Measurements from ENCODE around the gene C19orf18. TPM values are rescaled to one million over a fixed set of nuclear protein-coding genes. Genes with fewer than 3 reads are reported as not detected.
"Not testable (repeated sequence)": the region's sequence is repeated elsewhere in the genome, so short reads cannot be mapped to it uniquely, and the experiment has no call there.

C19orf18 gene
- 1 to 10 TPM in 1 of 8 experiments, under 1 TPM in 5, not detected in 2; 0.27 to 2.1 (median 0.45) TPM for total RNA-seq

GRCh38 chr19:57974434-57974833, at the start of gene C19orf18:
Gene C19orf18 (minus strand): TSS chr19:57974534. CDS start chr19:57974432, 102 bp downstream.
- no peak within 1 kb of the TSS for H3K4me3 ChIP-seq
- H3K4me1 ChIP-seq (replicated peaks in 1 of 2) = no peaks in the 10 kb centered on the region
- WGBS, 10 experiments = 40 to 100% (median 100%) methylated on average over 1 to 4 of the region's 4 CpGs
- in situ Hi-C loops (cut with MboI; ENCODE audit: low pct_unique_long_range_greater_than_20kb in 2 of 9, low sequenced_read_pairs in 9 of 9, unreplicated experiment in 9 of 9) = no loop called here
- ATAC-seq (replicated peaks in 6 of 8) = no peak
- no peak within 1 kb of the TSS for H3K27ac ChIP-seq

GRCh38 chr19:58022283-58022660, 47.9 kb upstream of the C19orf18 start:
- in situ Hi-C loops (cut with MboI; ENCODE audit: low pct_unique_long_range_greater_than_20kb in 2 of 9, low sequenced_read_pairs in 9 of 9, unreplicated experiment in 9 of 9) = no loop called here
- 0 to 72% (median 43%) methylated on average over 1 to 4 of the region's 4 CpGs; no CpG with 5 or more reads in 6 of the 10 experiments for WGBS, 10 experiments
- Histone ChIP-seq H3K27ac (no peak overlapping the region), H3K4me3 (no peak overlapping the region), H3K4me1 (replicated peaks in 1 of 2) (no peaks in the 10 kb centered on the region)
- ATAC-seq (replicated peaks in 6 of 8) = no peak

- no peak overlapping the region for H3K27ac ChIP-seq
- in situ Hi-C loops (cut with MboI; ENCODE audit: low pct_unique_long_range_greater_than_20kb in 2 of 9, low sequenced_read_pairs in 9 of 9, unreplicated experiment in 9 of 9) = no loop called here
- H3K4me3 ChIP-seq = no peak overlapping the region
- H3K4me1 ChIP-seq (replicated peaks in 1 of 2) = no peaks in the 10 kb centered on the region
- WGBS, 10 experiments = 10 to 75% (median 46%) methylated on average over 5 to 18 of the region's 30 CpGs; no CpG with 5 or more reads in 2 of the 10 experiments
- ATAC-seq (replicated peaks in 6 of 8) = peak in 4 of 8 experiments; percentile 58 to 84 (median 64)
Observed at GRCh38 chr19:58021541-58022282, 47.4 kb upstream of the C19orf18 start.

- ATAC-seq (replicated peaks in 6 of 8) = no peak
- Histone ChIP-seq H3K4me3 (no peak overlapping the region), H3K27ac (no peak overlapping the region), H3K4me1 (replicated peaks in 1 of 2) (no peaks in the 10 kb centered on the region)
- WGBS, 10 experiments = 0 to 70% (median 53%) methylated on average over 1 to 4 of the region's 7 CpGs; no CpG with 5 or more reads in 4 of the 10 experiments
- in situ Hi-C loops (cut with MboI; ENCODE audit: low pct_unique_long_range_greater_than_20kb in 2 of 9, low sequenced_read_pairs in 9 of 9, unreplicated experiment in 9 of 9) = no loop called here
Observed at GRCh38 chr19:58020129-58020528, 45.8 kb upstream of the C19orf18 start.

GRCh38 chr19:58014141-58014540, 39.8 kb upstream of the C19orf18 start:
- Histone ChIP-seq H3K4me1 (replicated peaks in 1 of 2) (no peaks in the 10 kb centered on the region), H3K27ac (no peak overlapping the region), H3K4me3 (no peak overlapping the region)
- no peak for ATAC-seq (replicated peaks in 6 of 8)
- in situ Hi-C loops (cut with MboI; ENCODE audit: low pct_unique_long_range_greater_than_20kb in 2 of 9, low sequenced_read_pairs in 9 of 9, unreplicated experiment in 9 of 9) = no loop called here
- 0 to 92% (median 37%) methylated on average over 2 to 5 of the region's 5 CpGs for WGBS, 10 experiments

GRCh38 chr19:58010507-58010906, 36.2 kb upstream of the C19orf18 start:
- no peaks in the 10 kb centered on the region for H3K4me1 ChIP-seq (replicated peaks in 1 of 2)
- WGBS, 10 experiments = 80 to 94% (median 81%) methylated on average over 3 to 12 of the region's 22 CpGs; no CpG with 5 or more reads in 7 of the 10 experiments
- in situ Hi-C loops (cut with MboI; ENCODE audit: low pct_unique_long_range_greater_than_20kb in 2 of 9, low sequenced_read_pairs in 9 of 9, unreplicated experiment in 9 of 9) = no loop called here
- no peak overlapping the region for H3K27ac ChIP-seq
- ATAC-seq (replicated peaks in 6 of 8) = no peak
- no peak overlapping the region for H3K4me3 ChIP-seq

- 46 to 100% (median 98%) methylated on average over 2 to 10 of the region's 41 CpGs; no CpG with 5 or more reads in 6 of the 10 experiments for WGBS, 10 experiments
- peak in 5 of 8 experiments; percentile 38 to 99 (median 96) for ATAC-seq (replicated peaks in 6 of 8)
- no peak overlapping the region for H3K27ac ChIP-seq
- peak overlapping the region in 1 of 5 donors; percentile 40 for H3K4me3 ChIP-seq
- H3K4me1 ChIP-seq (replicated peaks in 1 of 2) = no peaks in the 10 kb centered on the region
- in situ Hi-C loops (cut with MboI; ENCODE audit: low pct_unique_long_range_greater_than_20kb in 2 of 9, low sequenced_read_pairs in 9 of 9, unreplicated experiment in 9 of 9) = no loop called here
Observed at GRCh38 chr19:58009666-58010301, 35.5 kb upstream of the C19orf18 start.

- in situ Hi-C loops (cut with MboI; ENCODE audit: low pct_unique_long_range_greater_than_20kb in 2 of 9, low sequenced_read_pairs in 9 of 9, unreplicated experiment in 9 of 9) = no loop called here
- 0 to 100% (median 80%) methylated on average over 1 to 12 of the region's 21 CpGs; no CpG with 5 or more reads in 3 of the 10 experiments for WGBS, 10 experiments
- ATAC-seq (replicated peaks in 6 of 8) = no peak
- peak overlapping the region in 1 of 5 donors; percentile 40 for H3K4me3 ChIP-seq
- H3K27ac ChIP-seq = no peak overlapping the region
- H3K4me1 ChIP-seq (replicated peaks in 1 of 2) = no peaks in the 10 kb centered on the region
Observed at GRCh38 chr19:58009301-58009665, 34.9 kb upstream of the C19orf18 start.

- H3K27ac ChIP-seq; H3K4me1 ChIP-seq (replicated peaks in 1 of 2); ATAC-seq (replicated peaks in 6 of 8); in situ Hi-C loops (cut with MboI; ENCODE audit: low pct_unique_long_range_greater_than_20kb in 2 of 9, low sequenced_read_pairs in 9 of 9, unreplicated experiment in 9 of 9): not testable (repeated sequence)
- peak overlapping the region in 1 of 5 donors; percentile 40 for H3K4me3 ChIP-seq
- 45 to 100% (median 91%) methylated on average over 2 to 5 of the region's 10 CpGs; no CpG with 5 or more reads in 4 of the 10 experiments for WGBS, 10 experiments
Observed at GRCh38 chr19:58008877-58009276, 34.5 kb upstream of the C19orf18 start.

GRCh38 chr19:58007285-58007684, 33.0 kb upstream of the C19orf18 start:
- in situ Hi-C loops (cut with MboI; ENCODE audit: low pct_unique_long_range_greater_than_20kb in 2 of 9, low sequenced_read_pairs in 9 of 9, unreplicated experiment in 9 of 9) = no loop called here
- WGBS, 10 experiments = 40 to 100% (median 88%) methylated on average over 1 of the region's 1 CpG; no CpG with 5 or more reads in 6 of the 10 experiments
- H3K27ac ChIP-seq = no peak overlapping the region
- no peak for ATAC-seq (replicated peaks in 6 of 8)
- peaks cover 4 to 9% of the 10 kb centered on the region in 2 donors for H3K4me1 ChIP-seq (replicated peaks in 1 of 2)
- H3K4me3 ChIP-seq = no peak overlapping the region

- in situ Hi-C loops (cut with MboI; ENCODE audit: low pct_unique_long_range_greater_than_20kb in 2 of 9, low sequenced_read_pairs in 9 of 9, unreplicated experiment in 9 of 9) = no loop called here
- peak in 3 of 8 experiments; percentile 6 to 9 (median 8) for ATAC-seq (replicated peaks in 6 of 8)
- H3K27ac ChIP-seq = peak overlapping the region; percentile 97 to 98
Observed at GRCh38 chr19:58003174-58003828, 29.0 kb upstream of the C19orf18 start.

GRCh38 chr19:58002384-58003173, 28.2 kb upstream of the C19orf18 start, which contains the start of gene ZNF606:
Gene ZNF606 (minus strand): TSS chr19:58002820. CDS start chr19:58001319, 1,501 bp downstream.
- H3K27ac ChIP-seq = peak within 1 kb of the TSS; percentile 97 to 98
- in situ Hi-C loops (cut with MboI; ENCODE audit: low pct_unique_long_range_greater_than_20kb in 2 of 9, low sequenced_read_pairs in 9 of 9, unreplicated experiment in 9 of 9) = no loop called here

More at GRCh38 chr19:58003174-58003828, 29.0 kb upstream of the C19orf18 start:
- peaks cover 4 to 9% of the 10 kb centered on the region in 2 donors for H3K4me1 ChIP-seq (replicated peaks in 1 of 2)
- WGBS, 10 experiments = 14 to 100% (median 56%) methylated on average over 1 to 17 of the region's 31 CpGs; no CpG with 5 or more reads in 2 of the 10 experiments
- peak overlapping the region; percentile 80 to 98 (median 82) for H3K4me3 ChIP-seq

More at GRCh38 chr19:58002384-58003173, 28.2 kb upstream of the C19orf18 start, which contains the start of gene ZNF606:
- WGBS, 10 experiments = 0 to 2% (median 0%) methylated on average over 2 to 16 of the region's 91 CpGs; no CpG with 5 or more reads in 5 of the 10 experiments
- Histone ChIP-seq H3K4me3 (peak within 1 kb of the TSS; percentile 80 to 98 (median 82)), H3K4me1 (replicated peaks in 1 of 2) (peaks cover 4 to 9% of the 10 kb centered on the region in 2 donors)
- peak; percentile 96 to 100 (median 98) for ATAC-seq (replicated peaks in 6 of 8)
